ENCODE measurements around the gene PALLD. TPM values are rescaled to one million over a fixed set of nuclear protein-coding genes. Genes with fewer than 3 reads are reported as not detected.

Gene PALLD
- total RNA-seq, 1 experiment from 2014 or later, result 6.5 TPM

- H3K27me3 ChIP-seq (ENCODE audit: control insufficient read depth, insufficient read depth, low read length), result no peaks in the 10 kb centered on the region
- ATAC-seq (no peak), DNase-seq (ENCODE audit: low read depth, low spot score) (no peak)
- no peaks in the 10 kb centered on the region for H3K4me1 ChIP-seq (ENCODE audit: control insufficient read depth, insufficient read depth, low read length)
- no peaks in the 10 kb centered on the region for H3K36me3 ChIP-seq (ENCODE audit: control insufficient read depth, insufficient read depth, low read length)
- TF ChIP-seq SIN3A (IDR thresholded peaks at IDR 0.05; ENCODE audit: borderline replicate concordance, insufficient read depth, low read depth, low read length) (no peak), TCF7L2 (IDR thresholded peaks at IDR 0.05; ENCODE audit: low read depth, low read length) (no peak), REST (IDR thresholded peaks at IDR 0.05; ENCODE audit: insufficient read depth in 1 of 2, low read depth in 2 of 2, low read length in 1 of 2) (no peak), CTCF (IDR thresholded peaks at IDR 0.05) (no peak), POLR2AphosphoS5 (IDR thresholded peaks at IDR 0.05; ENCODE audit: low read depth, low read length) (no peak)
- in situ Hi-C loops (cut with HindIII; ENCODE audit: low pct_unique_long_range_greater_than_20kb, low sequenced_read_pairs) (no loop called here), intact Hi-C loops (cut with micrococcal nuclease; ENCODE audit: unreplicated experiment) (no loop called here)
- H3K9me3 ChIP-seq (ENCODE audit: control insufficient read depth, insufficient read depth, low read depth, low read length), result no peaks in the 10 kb centered on the region
- no peak overlapping the region for H3K27ac ChIP-seq (ENCODE audit: low read length)
- H3K4me3 ChIP-seq (ENCODE audit: low read depth in 2 of 2, low read length in 2 of 2), result no peak overlapping the region
- POLR2A ChIA-PET, result no interaction called here
- BruUV-seq (replicated peaks), result no TSS peak
- CTCF ChIA-PET, result no interaction called here
Observed at GRCh38 chr4:168784786-168785461, 288.1 kb downstream of the PALLD start.

- ChIA-PET POLR2A (no interaction called here), CTCF (no interaction called here)
- no TSS peak for BruUV-seq (replicated peaks)
- ATAC-seq (no peak), DNase-seq (ENCODE audit: low read depth, low spot score) (no peak)
- in situ Hi-C loops (cut with HindIII; ENCODE audit: low pct_unique_long_range_greater_than_20kb, low sequenced_read_pairs), result no loop called here
- no peaks in the 10 kb centered on the region for H3K36me3 ChIP-seq (ENCODE audit: control insufficient read depth, insufficient read depth, low read length)
- no peaks in the 10 kb centered on the region for H3K4me1 ChIP-seq (ENCODE audit: control insufficient read depth, insufficient read depth, low read length)
- H3K9me3 ChIP-seq (ENCODE audit: control insufficient read depth, insufficient read depth, low read depth, low read length), result no peaks in the 10 kb centered on the region
- no peaks in the 10 kb centered on the region for H3K27me3 ChIP-seq (ENCODE audit: control insufficient read depth, insufficient read depth, low read length)
- no peak overlapping the region for H3K4me3 ChIP-seq (ENCODE audit: low read depth in 2 of 2, low read length in 2 of 2)
- no peak overlapping the region for H3K27ac ChIP-seq (ENCODE audit: low read length)
- TF ChIP-seq CTCF (IDR thresholded peaks at IDR 0.05) (no peak), SIN3A (IDR thresholded peaks at IDR 0.05; ENCODE audit: borderline replicate concordance, insufficient read depth, low read depth, low read length) (no peak), POLR2AphosphoS5 (IDR thresholded peaks at IDR 0.05; ENCODE audit: low read depth, low read length) (no peak), REST (IDR thresholded peaks at IDR 0.05; ENCODE audit: insufficient read depth in 1 of 2, low read depth in 2 of 2, low read length in 1 of 2) (no peak), TCF7L2 (IDR thresholded peaks at IDR 0.05; ENCODE audit: low read depth, low read length) (no peak)
- intact Hi-C loops (cut with micrococcal nuclease; ENCODE audit: unreplicated experiment), result no loop called here
Observed at GRCh38 chr4:168787334-168787733, 290.5 kb downstream of the PALLD start.

Measured in Panc1 (cell line).